ENCODE measurements around the gene PARP2.
"Not testable (repeated sequence)": the region's sequence is repeated elsewhere in the genome, so short reads cannot be mapped to it uniquely, and the experiment has no call there.

Gene PARP2

GRCh38 chr14:20350282-20350681, 6.8 kb downstream of the PARP2 start:
- DNase-seq, result no peak

DNA sequence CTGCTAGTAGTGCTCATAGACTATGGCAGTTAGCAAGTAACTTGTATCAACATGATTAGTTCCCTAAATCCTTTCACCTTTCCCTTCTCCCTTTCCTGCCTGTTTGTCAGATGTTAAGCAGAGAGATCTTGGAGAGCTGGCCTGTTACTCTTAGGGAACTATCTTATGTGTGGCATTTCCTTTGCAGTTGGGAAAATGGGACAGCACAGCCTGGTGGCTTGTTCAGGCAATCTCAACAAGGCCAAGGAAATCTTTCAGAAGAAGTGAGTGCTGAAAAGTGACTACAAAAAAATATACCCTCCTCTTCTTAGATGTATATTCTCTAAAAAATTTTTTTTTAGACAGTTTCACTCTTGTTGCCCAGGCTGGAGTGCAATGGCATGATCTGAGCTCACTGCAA, 7.4 kb downstream of the PARP2 start:
- no peak for DNase-seq

DNA sequence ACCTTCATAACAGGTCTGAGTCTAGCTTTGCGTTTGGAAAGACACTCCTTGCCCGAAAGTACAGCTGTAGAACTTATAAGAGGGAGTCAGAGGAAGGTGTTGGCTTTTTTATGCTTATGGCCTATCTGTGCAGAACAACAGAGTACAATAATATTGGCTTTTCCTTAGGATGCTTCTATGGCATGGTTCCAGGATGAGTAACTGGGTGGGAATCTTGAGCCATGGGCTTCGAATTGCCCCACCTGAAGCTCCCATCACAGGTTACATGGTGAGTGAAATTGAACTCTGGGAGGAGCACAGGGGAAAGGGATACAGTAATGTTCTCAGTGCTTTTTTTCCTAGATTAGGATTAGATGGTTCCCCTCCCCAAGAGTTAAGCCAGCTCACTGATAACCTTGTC, 13.0 kb downstream of the PARP2 start:
- DNase-seq, result no peak

DNA sequence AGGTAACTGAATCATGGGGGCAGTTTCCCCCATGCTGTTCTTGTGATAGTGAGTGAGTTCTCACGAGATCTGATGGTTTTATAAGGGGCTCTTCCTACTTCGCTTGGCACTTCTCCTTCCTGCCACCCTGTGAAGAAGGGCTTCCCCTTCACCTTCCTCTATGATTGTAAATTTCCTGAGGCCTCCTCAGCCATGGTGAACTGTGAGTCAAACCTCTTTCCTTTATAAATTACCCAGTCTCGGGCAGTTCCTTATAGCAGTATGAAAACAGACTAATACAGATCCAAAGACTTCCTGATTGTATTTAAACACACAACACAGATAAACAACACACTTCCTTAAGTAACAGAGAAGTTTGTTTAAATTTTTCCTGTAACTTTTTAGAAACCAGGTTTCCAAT, 15.0 kb downstream of the PARP2 start:
- not testable (repeated sequence) for DNase-seq

- no peak for DNase-seq
Observed at GRCh38 chr14:20365928-20366327, 22.5 kb downstream of the PARP2 start.

DNA sequence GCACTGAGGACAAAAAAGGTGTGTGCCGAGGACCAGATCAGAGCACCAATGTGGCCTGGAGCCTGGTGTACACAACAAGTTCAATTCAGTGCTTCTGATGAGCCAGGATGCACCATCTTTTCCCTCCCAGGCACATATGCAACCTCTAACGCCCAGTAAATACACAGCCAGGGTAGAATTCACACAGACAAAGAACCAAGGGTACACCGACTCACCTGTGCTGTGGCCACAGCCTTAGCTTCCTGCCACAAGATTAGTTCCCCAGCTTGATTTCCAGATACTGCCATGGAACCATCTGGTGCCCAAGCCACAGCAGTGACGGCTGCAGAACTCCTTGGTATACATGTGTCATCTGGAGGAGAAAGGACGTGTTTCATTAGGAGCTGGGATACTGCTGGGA, 29.4 kb downstream of the PARP2 start:
- DNase-seq, result no peak

DNA sequence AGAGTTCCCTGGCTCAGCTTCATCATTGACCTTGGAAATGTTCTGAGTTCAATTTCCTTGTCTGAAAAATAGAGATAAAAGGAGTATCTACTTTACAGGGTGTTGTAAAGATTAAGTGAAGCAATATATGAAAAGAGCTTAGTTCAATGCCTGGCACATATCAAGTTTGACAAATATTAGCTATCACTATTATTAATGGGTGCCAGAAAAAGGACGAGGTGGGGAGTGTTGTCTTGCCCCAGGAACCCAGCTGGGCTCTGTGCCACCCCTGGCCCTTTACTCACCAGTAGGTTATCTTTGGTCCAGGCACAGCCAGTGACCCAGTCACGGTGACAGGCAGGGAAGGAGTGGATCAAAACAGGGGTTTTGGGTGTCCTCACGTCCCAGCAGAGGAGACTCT, 32.0 kb downstream of the PARP2 start:
- no peak for DNase-seq

DNA sequence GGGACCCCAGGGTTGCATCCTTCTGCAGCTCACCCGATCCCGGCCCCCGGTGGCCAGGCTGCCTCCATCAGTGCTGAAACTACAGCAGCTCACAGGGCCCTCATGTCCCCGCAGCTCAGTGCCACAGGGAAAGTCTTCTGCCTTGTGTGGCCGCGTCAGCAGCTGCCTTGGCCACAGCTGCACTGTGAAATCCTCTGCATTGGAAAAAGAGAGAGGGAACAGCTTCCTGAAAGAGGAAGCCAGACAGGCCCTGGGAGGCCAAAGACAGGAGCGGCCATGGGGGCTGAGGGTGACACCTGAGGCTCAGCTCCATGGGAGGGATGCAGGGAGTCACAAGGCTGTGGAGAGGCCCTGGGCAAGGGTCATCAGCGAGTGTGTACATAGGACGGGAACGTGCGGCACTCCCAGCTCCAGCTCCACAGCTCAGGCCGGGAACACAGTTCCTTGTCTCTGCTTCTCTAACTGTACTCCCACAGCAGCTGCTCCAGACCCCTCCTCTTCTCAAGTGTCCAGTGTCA, 32.7 kb downstream of the PARP2 start:
- DNase-seq, result no peak

GRCh38 chr14:20377171-20377570, 33.7 kb downstream of the PARP2 start:
- no peak for DNase-seq

GRCh38 chr14:20379743-20380142, 36.3 kb downstream of the PARP2 start:
- no peak for DNase-seq

DNA sequence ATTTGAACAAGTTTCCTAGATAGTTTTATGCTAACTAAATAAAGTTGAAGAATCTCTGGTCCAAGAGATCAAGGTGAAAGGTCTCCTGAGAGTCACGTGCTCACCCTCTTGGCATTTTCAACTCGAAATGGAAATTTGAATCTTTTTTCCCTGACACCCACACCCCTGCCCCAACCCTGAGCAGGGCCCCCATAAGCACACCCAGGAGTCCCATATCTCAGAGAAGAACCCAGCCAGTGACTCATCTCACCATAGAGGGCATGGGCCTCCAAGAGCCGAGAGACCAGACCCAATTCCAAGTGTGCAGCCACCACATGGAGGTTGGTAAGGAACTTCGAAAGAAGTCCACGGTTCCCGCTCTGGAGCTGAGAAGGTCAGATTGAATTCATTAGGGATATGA, 37.2 kb downstream of the PARP2 start:
- DNase-seq, result no peak

GRCh38 chr14:20381341-20381740, 37.9 kb downstream of the PARP2 start:
- DNase-seq, result no peak

DNA sequence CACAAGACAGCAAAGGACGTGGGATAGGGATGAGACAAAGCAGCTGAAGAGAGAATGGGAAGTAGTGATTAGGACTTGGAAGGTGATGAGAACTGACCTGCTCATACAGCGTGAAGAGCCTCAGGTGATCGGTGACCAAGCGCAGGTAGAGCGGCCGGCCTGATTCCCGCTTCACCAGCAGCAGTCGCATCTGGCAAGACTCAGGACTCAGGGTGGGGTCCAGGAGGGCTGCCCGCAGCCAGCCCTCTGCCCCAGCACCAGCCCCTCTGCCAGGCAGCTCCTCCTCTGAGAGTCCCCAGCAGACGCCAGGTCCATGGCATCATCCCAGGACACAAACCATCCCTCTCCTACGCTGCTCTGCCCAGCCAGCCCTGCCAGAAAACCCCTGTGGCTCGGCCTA, 39.1 kb downstream of the PARP2 start:
- DNase-seq, result no peak

GRCh38 chr14:20383032-20383431, 39.6 kb downstream of the PARP2 start:
- no peak for DNase-seq

GRCh38 chr14:20383636-20384035, 40.2 kb downstream of the PARP2 start:
- no peak for DNase-seq

DNA sequence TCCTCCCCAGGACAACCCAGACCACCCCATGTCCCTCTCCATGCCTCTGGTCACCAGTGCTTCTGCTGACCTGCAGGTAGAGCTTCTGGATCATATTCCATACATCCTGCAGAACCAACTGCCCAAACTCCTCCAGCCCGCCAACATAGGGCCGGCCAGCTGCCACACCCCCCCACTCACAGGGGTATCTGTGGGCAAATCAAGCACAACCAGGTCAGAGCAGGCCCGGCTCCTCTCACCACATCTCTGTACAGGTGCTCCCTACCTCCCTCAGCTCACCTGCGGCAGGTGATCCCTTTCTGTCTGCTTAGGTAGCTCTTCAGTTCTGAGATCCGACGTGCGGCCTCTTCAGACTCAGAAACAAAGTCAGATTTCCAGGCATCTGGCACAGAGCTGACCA, 40.9 kb downstream of the PARP2 start:
- no peak for DNase-seq

- DNase-seq, result no peak
Observed at GRCh38 chr14:20384886-20385285, 41.5 kb downstream of the PARP2 start.

GRCh38 chr14:20386276-20386855, 42.9 kb downstream of the PARP2 start:
- DNase-seq, result no peak

DNA sequence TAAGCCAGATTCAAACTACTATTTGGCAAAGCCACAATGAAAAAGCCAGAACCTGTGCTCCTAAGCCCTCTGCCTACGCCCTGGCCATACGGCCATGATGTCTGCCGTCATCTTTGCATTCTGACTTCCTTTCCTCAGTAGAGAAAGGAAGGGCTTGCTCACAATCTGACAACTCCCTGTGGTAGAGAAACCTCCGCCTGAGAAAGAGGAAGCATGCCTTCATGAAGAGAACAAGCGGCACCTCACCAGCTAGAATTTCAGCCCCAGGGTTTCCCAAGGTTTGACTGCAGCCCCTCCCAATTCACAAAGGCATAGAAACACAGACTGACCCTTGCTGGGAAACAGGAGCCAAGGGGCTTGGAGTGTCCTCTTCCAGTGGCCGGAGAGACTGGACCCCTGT, 44.1 kb downstream of the PARP2 start:
- no peak for DNase-seq

DNA sequence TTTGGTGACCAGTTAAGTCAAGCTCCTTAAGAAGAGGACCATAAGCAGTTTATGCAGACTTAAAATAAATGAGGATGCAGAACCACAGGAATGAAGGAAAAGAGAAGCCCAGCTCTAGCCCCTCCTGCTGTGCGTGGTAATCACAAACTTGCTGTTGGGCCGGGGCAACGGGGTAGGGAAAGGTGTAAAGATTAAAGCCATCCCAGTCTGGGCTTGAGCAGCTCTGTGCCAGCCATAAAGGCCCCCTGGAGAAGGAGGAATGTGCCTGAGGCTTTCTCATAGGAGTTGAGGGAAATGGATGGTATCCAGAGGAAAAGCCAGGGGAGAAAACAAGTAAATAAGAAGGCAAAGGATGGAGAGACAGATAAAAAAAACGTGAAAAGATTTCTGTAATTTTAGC, 44.7 kb downstream of the PARP2 start:
- no peak for DNase-seq

GRCh38 chr14:20391505-20391904, 48.1 kb downstream of the PARP2 start:
- no peak for DNase-seq

- DNase-seq, result no peak
Observed at GRCh38 chr14:20397511-20397910, 54.1 kb downstream of the PARP2 start.

- DNase-seq, result no peak
Observed at GRCh38 chr14:20400589-20400964, 57.1 kb downstream of the PARP2 start.

GRCh38 chr14:20400965-20401593, 57.6 kb downstream of the PARP2 start:
- DNase-seq, result no peak

- DNase-seq, result no peak
Observed at GRCh38 chr14:20403521-20403920, 60.1 kb downstream of the PARP2 start.

Data from eye (tissue), 1 donor.